AG09309 (cell line): ENCODE measurements around the gene CELA2A.
"Not testable (repeated sequence)": the region's sequence is repeated elsewhere in the genome, so short reads cannot be mapped to it uniquely, and the experiment has no call there.

ENCODE experiments used
- DNase-seq: peaks from one replicate; pipeline ENCODE4 v3.0.0-alpha.2; 2010; ENCODE audit warnings: low read depth
- H3K4me3 ChIP-seq: 2 replicates; pipeline ENCODE4 v1.5.1; 2011; ENCODE audit warnings: mild to moderate bottlenecking, low read depth, low read length, moderate library complexity; ENCODE audit not compliant: control insufficient read depth
- TF ChIP-seq, protein P1 (sequence below): IDR thresholded peaks from 2 replicates; pipeline ENCODE4 v1.5.1; 2011; ENCODE audit warnings: mild to moderate bottlenecking, low read depth, low read length, inconsistent platforms; ENCODE audit not compliant: insufficient read depth, control insufficient read depth; ENCODE audit errors: missing control alignments

CELA2A gene

GRCh38 chr1:15452216-15452615, 4.3 kb upstream of the CELA2A start:
- no peak overlapping the region for H3K4me3 ChIP-seq
- DNase-seq: no peak
- TF ChIP-seq, protein P1, sequence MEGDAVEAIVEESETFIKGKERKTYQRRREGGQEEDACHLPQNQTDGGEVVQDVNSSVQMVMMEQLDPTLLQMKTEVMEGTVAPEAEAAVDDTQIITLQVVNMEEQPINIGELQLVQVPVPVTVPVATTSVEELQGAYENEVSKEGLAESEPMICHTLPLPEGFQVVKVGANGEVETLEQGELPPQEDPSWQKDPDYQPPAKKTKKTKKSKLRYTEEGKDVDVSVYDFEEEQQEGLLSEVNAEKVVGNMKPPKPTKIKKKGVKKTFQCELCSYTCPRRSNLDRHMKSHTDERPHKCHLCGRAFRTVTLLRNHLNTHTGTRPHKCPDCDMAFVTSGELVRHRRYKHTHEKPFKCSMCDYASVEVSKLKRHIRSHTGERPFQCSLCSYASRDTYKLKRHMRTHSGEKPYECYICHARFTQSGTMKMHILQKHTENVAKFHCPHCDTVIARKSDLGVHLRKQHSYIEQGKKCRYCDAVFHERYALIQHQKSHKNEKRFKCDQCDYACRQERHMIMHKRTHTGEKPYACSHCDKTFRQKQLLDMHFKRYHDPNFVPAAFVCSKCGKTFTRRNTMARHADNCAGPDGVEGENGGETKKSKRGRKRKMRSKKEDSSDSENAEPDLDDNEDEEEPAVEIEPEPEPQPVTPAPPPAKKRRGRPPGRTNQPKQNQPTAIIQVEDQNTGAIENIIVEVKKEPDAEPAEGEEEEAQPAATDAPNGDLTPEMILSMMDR: no peak

DNA sequence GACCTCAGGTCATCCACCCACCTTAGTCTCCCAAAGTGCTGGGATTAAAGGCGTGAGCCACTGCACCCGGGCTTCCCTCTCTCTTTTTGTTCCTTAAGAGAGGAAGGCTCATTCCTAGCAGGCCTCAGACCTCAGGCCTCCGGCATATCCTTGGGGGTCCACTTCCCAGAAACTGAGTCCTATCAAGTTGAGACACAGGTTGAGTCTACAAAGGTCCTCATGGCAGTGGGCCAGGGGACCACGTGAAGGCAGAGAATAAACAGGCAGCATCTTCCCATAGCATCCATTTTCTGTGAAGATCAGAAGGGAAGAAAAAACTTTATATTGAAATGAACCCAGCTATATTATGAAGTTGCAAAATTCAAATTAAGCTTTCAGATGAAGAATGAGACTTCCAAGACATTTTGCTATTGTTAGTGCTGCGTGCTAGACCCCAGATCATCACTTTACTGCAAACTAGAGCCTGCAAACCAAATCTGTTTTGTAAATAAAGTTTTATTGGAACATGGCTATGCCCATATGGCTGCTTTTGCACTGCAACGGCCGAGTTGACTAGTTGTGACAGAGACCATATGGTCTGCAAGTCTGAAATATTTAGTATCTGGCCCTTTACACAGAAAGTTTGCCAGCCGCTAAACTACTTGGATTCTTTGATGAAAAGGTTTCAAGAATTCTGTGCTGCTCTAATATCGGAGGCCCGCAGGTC, 3.5 kb upstream of the CELA2A start:
- DNase-seq: no peak
- TF ChIP-seq, protein P1: no peak
- no peak overlapping the region for H3K4me3 ChIP-seq

GRCh38 chr1:15453734-15454133, 2.8 kb upstream of the CELA2A start:
- H3K4me3 ChIP-seq: no peak overlapping the region
- TF ChIP-seq, protein P1: no peak
- DNase-seq: no peak

DNA sequence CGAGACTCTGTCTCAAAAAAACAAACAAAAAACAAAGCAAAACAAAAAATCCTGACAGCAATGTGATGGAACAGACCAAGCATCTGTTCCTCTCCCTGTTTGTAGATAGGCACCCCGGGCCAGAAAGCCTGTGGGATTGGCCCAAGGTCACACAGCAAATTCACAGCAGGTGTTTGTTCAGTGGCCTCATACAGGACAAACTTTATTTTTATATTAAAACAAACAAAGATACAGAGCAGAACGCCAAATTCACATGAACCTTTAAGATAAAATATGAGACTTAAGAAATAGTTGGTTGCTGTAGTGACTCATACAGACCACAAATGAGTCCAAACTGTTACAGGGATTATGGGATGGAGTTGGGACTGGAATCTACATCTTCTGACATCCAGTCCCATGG, 2.3 kb upstream of the CELA2A start:
- TF ChIP-seq, protein P1: no peak
- peak; percentile 63 for DNase-seq
- no peak overlapping the region for H3K4me3 ChIP-seq

DNA sequence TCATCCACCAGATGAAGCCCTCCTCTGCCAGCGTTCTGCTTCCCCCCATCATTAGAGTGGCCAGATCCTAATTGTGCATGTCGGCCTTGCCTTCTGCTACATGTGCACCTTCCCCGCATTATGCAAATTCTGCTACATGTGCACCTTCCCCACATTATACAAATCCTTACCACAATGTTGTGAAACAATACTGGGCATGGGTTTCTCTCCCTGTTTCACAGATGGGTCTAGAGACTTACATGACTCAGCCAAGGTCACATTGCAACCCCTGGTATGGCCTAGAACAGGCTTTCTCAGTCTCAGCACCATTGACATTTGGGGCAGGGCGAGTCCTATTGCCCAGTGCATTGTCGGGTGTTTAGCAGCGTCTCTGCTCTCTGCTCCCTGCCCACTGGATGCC, 1.0 kb upstream of the CELA2A start:
- TF ChIP-seq, protein P1: no peak
- DNase-seq: peak; percentile 48
- no peak overlapping the region for H3K4me3 ChIP-seq

- no peak overlapping the region for H3K4me3 ChIP-seq
- TF ChIP-seq, protein P1: no peak
- no peak for DNase-seq
These were observed 1.1 kb downstream of the CELA2A start for GRCh38 chr1:15457585-15457984.

DNA sequence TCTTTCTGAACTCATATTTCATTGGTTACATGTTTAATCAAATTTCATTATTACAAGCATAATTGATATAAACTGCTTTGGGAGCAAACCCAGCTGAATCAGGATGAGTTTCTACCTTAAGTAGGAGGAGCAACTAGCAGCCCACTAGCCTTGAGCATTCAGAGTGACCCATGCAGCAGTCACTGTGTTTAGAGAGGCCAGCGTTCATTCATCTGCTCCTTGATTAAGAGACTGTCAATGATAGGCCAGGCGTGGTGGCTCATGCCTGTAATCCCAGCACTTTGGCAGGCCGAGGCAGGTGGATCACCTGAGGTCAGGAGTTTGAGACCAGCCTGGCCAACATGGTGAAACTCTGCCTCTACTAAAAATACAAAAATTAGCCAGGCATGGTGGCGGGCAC, 1.9 kb downstream of the CELA2A start:
- not testable (repeated sequence) for DNase-seq, H3K4me3 ChIP-seq
